CD4-positive, CD25-positive, alpha-beta regulatory T cell (primary cell): ENCODE measurements around the gene DPY19L1. TPM values are rescaled to one million over a fixed set of nuclear protein-coding genes. Genes with fewer than 3 reads are reported as not detected.

ENCODE experiments used
- ATAC-seq, 2 donors: fragments of 150-1000 bp; cut with Tn5 transposase; one replicate each; pipeline ENCODE4 v1.10.0; 2021; ENCODE audit warnings: low read depth in 2 of 2, moderate number of reproducible peaks in 2 of 2, moderate library complexity in 1 of 2
- DNase-seq, 3 donors: peaks; one replicate each; pipeline versions ENCODE4 v3.0.0 to v3.0.0-alpha.2; 2012 to 2022; ENCODE audit warnings: mixed read lengths in 1 of 3
- H3K27ac ChIP-seq: one replicate; pipeline ENCODE4 v1.7.0; 2013; ENCODE audit warnings: mild to moderate bottlenecking, low read length; ENCODE audit not compliant: insufficient read depth, poor library complexity, severe bottlenecking
- H3K27me3 ChIP-seq: one replicate; pipeline ENCODE4 v1.7.0; 2013; ENCODE audit warnings: low read length; ENCODE audit not compliant: control insufficient read depth, insufficient read depth
- H3K36me3 ChIP-seq: one replicate; pipeline ENCODE4 v1.7.0; 2013; ENCODE audit warnings: mild to moderate bottlenecking, low read length, moderate library complexity; ENCODE audit not compliant: control insufficient read depth, insufficient read depth
- H3K4me1 ChIP-seq: 2 replicates; pipeline ENCODE4 v1.7.0; 2013; ENCODE audit warnings: mild to moderate bottlenecking, low read length; ENCODE audit not compliant: insufficient read depth, control insufficient read depth, poor library complexity, severe bottlenecking
- H3K4me3 ChIP-seq: one replicate; pipeline ENCODE4 v1.7.0; 2013; ENCODE audit warnings: low read depth, mild to moderate bottlenecking, low read length, moderate library complexity
- H3K9me3 ChIP-seq, 2 experiments: 1 replicate in 1 of 2; 2 replicates in 1 of 2; pipeline ENCODE4 v1.7.0; 2013; ENCODE audit warnings: low read length in 2 of 2, mild to moderate bottlenecking in 1 of 2, moderate library complexity in 1 of 2; ENCODE audit not compliant: control insufficient read depth in 2 of 2
- H3K27ac Mint-ChIP-seq, 3 donors: one replicate each; pipeline ENCODE4 v1.8.0; 2020 to 2022; ENCODE audit warnings: mild to moderate bottlenecking in 3 of 3, mixed read lengths in 3 of 3, moderate library complexity in 2 of 3
- H3K27me3 Mint-ChIP-seq: one replicate; pipeline ENCODE4 v1.8.0; 2022; ENCODE audit warnings: mild to moderate bottlenecking, mixed read lengths
- H3K36me3 Mint-ChIP-seq: one replicate; pipeline ENCODE4 v1.8.0; 2020; ENCODE audit warnings: mixed read lengths
- H3K4me1 Mint-ChIP-seq, 4 donors: one replicate each; pipeline ENCODE4 v1.8.0; 2020 to 2022; ENCODE audit warnings: mixed read lengths in 4 of 4, mild to moderate bottlenecking in 1 of 4
- H3K4me3 Mint-ChIP-seq, 4 donors: one replicate each; pipeline ENCODE4 v1.8.0; 2020 to 2022; ENCODE audit warnings: mild to moderate bottlenecking in 4 of 4, mixed read lengths in 4 of 4, moderate library complexity in 3 of 4
- H3K9me3 Mint-ChIP-seq, 7 donors: one replicate each; pipeline ENCODE4 v1.8.0; 2020 to 2022; ENCODE audit warnings: mixed read lengths in 7 of 7, mild to moderate bottlenecking in 3 of 7, moderate library complexity in 2 of 7
- polyA plus RNA-seq, 4 donors: library from polyadenylated mRNA; unstranded; fragments of 300-500 nt; fragmentation: Illumina TruSeq; gene quantifications; one replicate each; pipeline ENCODE4 v1.2.3, GENCODE V29; 2021
- total RNA-seq: library from RNA; stranded (reverse); gene quantifications from one replicate; pipeline ENCODE4 v1.2.3, GENCODE V29; 2022

The DPY19L1 gene
- total and polyA plus RNA-seq, 5 donors from 2014 or later, result 0.41 to 8.3 (median 1.1) TPM

DNA sequence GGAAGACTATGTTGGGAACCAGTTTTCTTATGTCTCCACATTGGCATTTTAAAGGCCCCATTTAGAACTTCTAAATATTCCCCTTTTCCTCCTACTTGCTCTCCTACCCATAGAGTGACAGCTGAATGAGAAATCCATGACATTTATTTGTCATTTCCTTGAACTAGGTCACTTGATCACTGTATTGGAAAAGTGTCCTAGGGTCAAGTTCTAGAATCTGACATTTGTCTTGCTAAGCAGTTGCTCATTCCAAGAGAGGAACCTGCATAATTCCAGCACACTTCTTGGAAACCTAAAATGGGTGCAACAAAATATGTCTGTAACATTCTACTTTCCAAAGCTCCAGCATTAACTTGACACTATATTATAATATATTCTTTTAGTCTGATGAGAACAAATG, 3.6 kb upstream of the DPY19L1 start:
- H3K36me3 ChIP-seq, result no peaks in the 10 kb centered on the region
- peaks cover 9% of the 10 kb centered on the region for H3K4me1 ChIP-seq
- Mint-ChIP-seq H3K9me3 (peaks cover 0 to 2% (median 0%) of the 10 kb centered on the region in 7 donors), H3K27me3 (peaks cover 12% of the 10 kb centered on the region), H3K4me3 (no peak overlapping the region), H3K36me3 (no peaks in the 10 kb centered on the region), H3K27ac (no peak overlapping the region), H3K4me1 (peaks cover 5 to 14% (median 12%) of the 10 kb centered on the region in 4 donors)
- H3K4me3 ChIP-seq, result no peak overlapping the region
- H3K27me3 ChIP-seq, result no peaks in the 10 kb centered on the region
- no peak for ATAC-seq
- no peak for DNase-seq
- no peaks in the 10 kb centered on the region for H3K9me3 ChIP-seq
- no peak overlapping the region for H3K27ac ChIP-seq

DNA sequence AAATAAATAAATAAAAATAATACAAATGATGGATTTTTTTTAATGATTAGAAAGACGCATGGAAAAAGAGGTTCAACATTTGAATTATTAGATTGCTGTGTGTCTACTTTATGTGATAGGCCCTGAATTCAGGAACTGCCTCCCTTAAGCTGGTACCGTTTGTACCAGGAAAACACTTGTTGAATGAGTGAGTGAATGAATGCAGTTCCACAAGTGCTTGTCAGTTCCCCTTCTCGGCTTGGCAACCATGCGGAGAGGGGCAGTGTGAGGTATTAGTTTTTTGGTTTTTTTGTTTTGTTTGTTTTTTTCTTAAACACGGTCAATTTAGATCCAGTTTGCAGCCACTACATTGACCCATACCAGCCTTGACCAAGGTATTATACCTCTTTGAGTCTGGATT, 2.1 kb upstream of the DPY19L1 start:
- H3K9me3 ChIP-seq, result no peaks in the 10 kb centered on the region
- no peaks in the 10 kb centered on the region for H3K36me3 ChIP-seq
- peaks cover 12% of the 10 kb centered on the region for H3K27me3 Mint-ChIP-seq
- no peaks in the 10 kb centered on the region for H3K36me3 Mint-ChIP-seq
- no peak overlapping the region for H3K4me3 ChIP-seq
- peaks cover 16 to 28% (median 24%) of the 10 kb centered on the region in 4 donors for H3K4me1 Mint-ChIP-seq
- H3K27ac ChIP-seq, result no peak overlapping the region
- H3K27me3 ChIP-seq, result no peaks in the 10 kb centered on the region
- H3K4me1 ChIP-seq, result peaks cover 21% of the 10 kb centered on the region
- DNase-seq (no peak), ATAC-seq (no peak)
- no peak overlapping the region for H3K27ac Mint-ChIP-seq
- peak overlapping the region in 1 of 4 donors; percentile 57 for H3K4me3 Mint-ChIP-seq
- H3K9me3 Mint-ChIP-seq, result peaks cover 0 to 2% (median 0%) of the 10 kb centered on the region in 7 donors

DNA sequence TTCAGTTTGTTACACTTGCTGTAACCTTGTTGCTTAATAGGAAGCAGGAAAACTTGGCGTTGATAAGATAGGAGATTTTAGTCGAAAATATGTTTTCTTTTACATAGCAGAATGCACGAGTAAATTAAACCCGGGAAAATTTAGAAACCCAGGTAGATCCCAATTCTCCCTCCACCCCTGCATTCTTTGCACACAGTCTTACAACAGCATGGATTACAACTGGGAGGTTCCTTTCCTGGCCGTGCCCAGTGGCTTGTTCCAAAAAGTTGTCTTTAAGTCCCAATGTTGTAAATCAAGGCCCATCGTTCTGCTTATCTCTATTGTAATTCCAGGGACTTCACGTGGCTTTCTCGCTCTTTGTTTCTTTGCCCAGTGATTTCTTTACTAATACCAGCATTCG, 1.1 kb upstream of the DPY19L1 start:
- Mint-ChIP-seq H3K27ac (peak overlapping the region in 1 of 3 donors; percentile 80), H3K9me3 (peaks cover 0 to 2% (median 0%) of the 10 kb centered on the region in 7 donors), H3K4me3 (peak overlapping the region; percentile 86 to 96 (median 92)), H3K36me3 (no peaks in the 10 kb centered on the region), H3K27me3 (peaks cover 12% of the 10 kb centered on the region), H3K4me1 (peaks cover 16 to 28% (median 24%) of the 10 kb centered on the region in 4 donors)
- no peak for ATAC-seq
- no peak for DNase-seq
- no peaks in the 10 kb centered on the region for H3K36me3 ChIP-seq
- no peaks in the 10 kb centered on the region for H3K9me3 ChIP-seq
- no peaks in the 10 kb centered on the region for H3K27me3 ChIP-seq
- peak overlapping the region; percentile 72 for H3K4me3 ChIP-seq
- H3K27ac ChIP-seq, result no peak overlapping the region
- H3K4me1 ChIP-seq, result peaks cover 21% of the 10 kb centered on the region

DNA sequence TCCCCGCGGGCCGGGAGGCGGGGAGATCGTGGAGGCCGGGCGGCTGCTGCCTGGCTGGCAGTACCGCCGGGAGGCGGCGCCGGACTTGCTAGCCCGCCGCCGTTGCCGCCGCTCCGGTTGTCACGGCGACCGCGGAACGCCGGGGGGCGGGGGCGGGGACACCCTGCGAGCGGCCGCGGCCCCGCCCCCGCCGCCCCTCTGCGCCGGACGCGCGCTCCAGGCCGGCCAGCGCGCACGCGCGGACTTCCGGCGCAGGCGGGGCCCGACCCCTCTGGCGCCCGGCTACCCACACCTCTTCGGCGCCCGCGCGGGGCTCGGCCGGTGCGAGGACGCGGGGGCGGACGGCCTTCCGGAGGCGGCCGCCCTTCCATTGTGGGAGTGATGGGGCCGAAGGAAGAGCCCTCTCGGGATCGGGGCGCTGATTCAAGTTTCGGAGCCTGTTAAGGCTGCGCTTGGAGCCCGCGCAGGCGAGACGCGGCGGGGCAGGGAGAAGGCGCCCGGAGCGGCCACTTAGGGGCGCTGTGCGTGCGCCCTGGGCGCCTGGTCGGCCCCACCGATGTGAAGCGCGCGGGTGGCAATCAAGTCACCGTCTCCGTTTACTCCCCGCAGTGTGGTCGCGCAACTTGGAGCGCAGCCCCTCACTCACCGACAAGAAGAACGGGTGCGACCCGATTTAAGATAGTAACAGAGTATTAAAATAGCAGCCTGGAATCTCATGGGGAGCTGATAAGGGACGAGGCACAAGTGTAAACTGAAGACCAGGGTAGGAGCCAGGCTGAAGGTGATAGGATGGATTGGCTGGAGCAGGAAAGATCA, 449 bp upstream of the DPY19L1 start:
- no peaks in the 10 kb centered on the region for H3K36me3 ChIP-seq
- Mint-ChIP-seq H3K36me3 (no peaks in the 10 kb centered on the region), H3K27ac (peak overlapping the region; percentile 31 to 86 (median 80)), H3K4me3 (peak overlapping the region; percentile 86 to 96 (median 92)), H3K27me3 (peaks cover 12% of the 10 kb centered on the region), H3K9me3 (peaks cover 0 to 2% (median 0%) of the 10 kb centered on the region in 7 donors), H3K4me1 (peaks cover 20 to 28% (median 24%) of the 10 kb centered on the region in 4 donors)
- ATAC-seq, result peak; percentile 76 to 79
- H3K27ac ChIP-seq, result peak overlapping the region; percentile 23
- no peaks in the 10 kb centered on the region for H3K27me3 ChIP-seq
- no peaks in the 10 kb centered on the region for H3K9me3 ChIP-seq
- DNase-seq, result peak; percentile 80 to 92 (median 88)
- peaks cover 21% of the 10 kb centered on the region for H3K4me1 ChIP-seq
- peak overlapping the region; percentile 72 for H3K4me3 ChIP-seq

DNA sequence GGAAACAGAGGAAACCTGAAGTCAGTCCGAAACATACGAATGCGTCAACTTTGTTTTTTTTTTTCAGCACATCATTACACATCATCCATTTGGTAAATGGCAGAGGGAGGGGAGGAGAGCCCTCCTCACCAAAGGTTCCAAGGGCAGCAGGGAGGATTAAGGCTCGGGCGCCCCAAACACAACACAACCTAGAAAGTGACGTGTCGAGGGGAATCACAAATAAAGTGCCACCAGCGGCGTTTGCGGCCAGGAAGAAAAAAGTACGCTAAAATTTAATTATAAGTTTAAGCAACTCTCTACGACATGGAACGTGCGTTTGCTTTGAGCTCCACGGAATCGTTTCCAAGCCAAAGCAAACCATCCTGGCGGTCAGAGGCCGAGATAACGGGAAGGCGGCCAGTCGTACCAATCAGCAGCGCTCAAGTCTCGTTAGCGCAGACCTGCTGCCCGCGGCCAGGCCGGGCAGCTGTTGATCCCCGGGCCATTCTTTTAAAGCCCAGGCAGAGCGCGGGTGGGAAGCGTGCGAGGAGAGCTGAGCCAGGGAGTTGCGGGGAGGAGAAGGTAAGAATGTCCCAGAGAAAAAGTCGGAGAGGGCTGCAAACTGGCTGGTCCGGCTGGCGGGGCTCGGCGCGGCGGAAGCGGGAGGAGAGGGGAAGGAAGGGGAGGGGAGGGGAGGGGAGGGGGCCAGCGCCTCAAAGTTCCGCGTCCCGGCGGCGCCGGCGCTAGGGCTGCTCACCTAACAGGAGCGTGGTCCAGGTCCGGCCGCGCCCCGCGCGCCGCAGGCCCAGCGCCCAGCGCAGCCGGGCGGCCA, 719 bp downstream of the DPY19L1 start:
- H3K36me3 ChIP-seq, result no peaks in the 10 kb centered on the region
- Mint-ChIP-seq H3K27ac (peak overlapping the region; percentile 62 to 88 (median 84)), H3K27me3 (peaks cover 12% of the 10 kb centered on the region), H3K36me3 (no peaks in the 10 kb centered on the region), H3K4me3 (peak overlapping the region; percentile 92 to 98 (median 94)), H3K4me1 (peaks cover 21 to 31% (median 25%) of the 10 kb centered on the region in 4 donors), H3K9me3 (peaks cover 0 to 2% (median 0%) of the 10 kb centered on the region in 7 donors)
- H3K4me1 ChIP-seq, result peaks cover 21% of the 10 kb centered on the region
- DNase-seq (peak; percentile 8 to 53 (median 37)), ATAC-seq (peak in 1 of 2 donors; percentile 0)
- H3K27ac ChIP-seq, result peak overlapping the region; percentile 69
- no peaks in the 10 kb centered on the region for H3K27me3 ChIP-seq
- no peaks in the 10 kb centered on the region for H3K9me3 ChIP-seq
- peak overlapping the region; percentile 71 for H3K4me3 ChIP-seq

DNA sequence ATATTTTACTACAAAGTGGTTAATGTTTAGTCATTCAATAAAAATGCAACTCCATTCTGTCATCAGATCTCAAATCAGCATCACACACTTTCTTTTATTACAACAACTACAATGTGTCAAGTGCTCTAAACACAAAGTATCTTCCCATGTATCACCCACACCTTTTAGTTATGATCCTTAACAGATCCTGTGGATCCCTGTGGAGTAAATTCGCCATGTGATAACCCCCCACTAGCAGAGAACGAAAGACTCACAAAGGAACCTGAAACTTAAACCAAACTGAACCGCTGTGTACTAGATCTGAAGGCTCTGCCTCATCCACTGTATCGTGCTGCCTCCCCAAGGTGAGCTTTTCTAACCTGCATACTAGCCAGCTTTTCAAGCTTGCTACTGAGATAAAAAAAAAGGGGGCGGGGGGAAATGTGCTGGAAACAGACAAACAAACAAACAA, 1.7 kb downstream of the DPY19L1 start:
- H3K4me3 ChIP-seq, result peak overlapping the region; percentile 71
- peak in 2 of 3 donors; percentile 42 to 67 for DNase-seq
- no peaks in the 10 kb centered on the region for H3K27me3 ChIP-seq
- Mint-ChIP-seq H3K4me1 (peaks cover 21 to 32% (median 27%) of the 10 kb centered on the region in 4 donors), H3K27ac (peak overlapping the region; percentile 8 to 84 (median 44)), H3K4me3 (peak overlapping the region; percentile 92 to 98 (median 94)), H3K27me3 (peaks cover 12% of the 10 kb centered on the region), H3K36me3 (no peaks in the 10 kb centered on the region), H3K9me3 (peaks cover 0 to 2% (median 0%) of the 10 kb centered on the region in 7 donors)
- no peaks in the 10 kb centered on the region for H3K9me3 ChIP-seq
- H3K27ac ChIP-seq, result peak overlapping the region; percentile 69
- peak in 1 of 2 donors; percentile 13 for ATAC-seq
- H3K36me3 ChIP-seq, result no peaks in the 10 kb centered on the region
- peaks cover 21% of the 10 kb centered on the region for H3K4me1 ChIP-seq

DNA sequence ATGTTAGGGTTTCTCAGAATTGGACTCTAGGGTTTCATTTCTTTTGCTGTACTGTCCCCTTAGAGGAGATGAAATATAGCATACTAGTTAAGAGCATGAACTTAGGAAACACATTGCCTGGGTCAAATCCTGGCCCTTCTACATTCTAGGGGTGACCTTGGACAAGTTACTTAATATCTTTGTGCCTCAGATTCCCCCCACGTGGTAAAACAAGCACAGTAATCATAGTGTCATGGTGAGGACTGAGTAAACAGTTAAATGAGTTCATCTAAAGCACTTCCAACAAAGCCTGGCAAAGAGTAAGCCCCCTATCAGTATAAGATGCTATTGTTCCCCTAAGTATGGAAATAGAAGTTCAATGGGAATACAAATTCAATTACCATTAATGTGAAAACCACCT, 5.1 kb downstream of the DPY19L1 start:
- Histone ChIP-seq H3K36me3 (no peaks in the 10 kb centered on the region), H3K27me3 (no peaks in the 10 kb centered on the region), H3K4me3 (no peak overlapping the region), H3K4me1 (peaks cover 18% of the 10 kb centered on the region), H3K9me3 (no peaks in the 10 kb centered on the region), H3K27ac (no peak overlapping the region)
- Mint-ChIP-seq H3K4me3 (peak overlapping the region in 1 of 4 donors; percentile 6), H3K27me3 (peaks cover 7% of the 10 kb centered on the region), H3K9me3 (peaks cover 0 to 2% (median 0%) of the 10 kb centered on the region in 7 donors), H3K4me1 (peaks cover 17 to 26% (median 25%) of the 10 kb centered on the region in 4 donors), H3K36me3 (no peaks in the 10 kb centered on the region), H3K27ac (no peak overlapping the region)
- DNase-seq (no peak), ATAC-seq (no peak)
